Fibroblast of upper back skin (primary cell): ENCODE data around the gene ACSL3.

Experiments
- DNase-seq: peaks from one replicate; pipeline ENCODE4 v3.0.0-alpha.2; 2013

Gene ACSL3

GRCh38 chr2:222944552-222944951 lies 83.7 kb downstream of the ACSL3 start:
- peak; percentile 46 for DNase-seq

GRCh38 chr2:222944971-222945740 lies 84.3 kb downstream of the ACSL3 start:
- no peak for DNase-seq

DNA sequence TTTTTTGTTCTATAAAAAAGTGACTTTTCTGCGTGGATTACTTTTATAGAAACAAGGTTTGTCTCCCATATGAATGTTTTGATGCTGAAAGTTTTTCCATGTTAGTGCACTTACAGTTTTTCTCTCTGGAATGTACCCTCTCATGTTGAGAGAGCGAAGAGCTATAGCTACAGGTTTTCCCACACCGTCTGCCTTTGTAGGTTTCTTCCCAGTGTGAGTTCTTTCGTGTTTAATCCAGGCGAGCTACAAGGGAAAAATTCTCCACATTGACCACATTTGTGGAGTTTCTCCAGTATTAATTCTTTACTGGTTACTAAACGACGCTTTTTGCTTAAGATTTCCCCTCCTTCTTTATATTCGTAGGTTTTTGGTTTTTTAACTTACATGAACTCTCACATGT lies 85.1 kb downstream of the ACSL3 start:
- peak; percentile 50 for DNase-seq

DNA sequence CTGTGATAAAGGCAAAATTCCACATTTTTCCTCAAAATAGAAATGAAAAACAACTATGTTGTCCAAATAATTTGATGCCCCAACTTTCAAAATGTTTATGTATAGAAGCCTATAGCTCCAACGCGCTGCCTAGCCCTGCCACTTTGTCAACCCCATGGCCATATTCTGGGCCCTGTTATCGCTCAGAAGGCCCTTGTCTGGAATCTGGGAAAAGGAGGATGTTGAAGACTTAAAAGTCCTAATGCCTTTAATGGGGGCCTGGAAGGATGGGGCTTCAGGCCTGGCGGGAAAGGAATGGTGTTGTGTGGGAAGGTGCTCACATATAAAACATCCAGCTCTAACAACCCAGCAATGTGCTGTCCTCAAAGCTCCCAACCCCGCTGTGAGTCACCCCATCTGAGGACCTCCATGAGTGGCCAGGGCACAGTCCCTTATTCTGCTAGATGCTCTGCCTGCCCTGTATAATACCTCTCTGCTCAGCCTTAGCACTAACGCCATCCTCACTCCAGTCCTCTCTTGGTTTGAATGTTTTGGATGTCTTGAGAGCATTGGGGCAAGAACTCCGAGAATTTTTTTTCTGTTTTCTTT lies 86.0 kb downstream of the ACSL3 start:
- no peak for DNase-seq

DNA sequence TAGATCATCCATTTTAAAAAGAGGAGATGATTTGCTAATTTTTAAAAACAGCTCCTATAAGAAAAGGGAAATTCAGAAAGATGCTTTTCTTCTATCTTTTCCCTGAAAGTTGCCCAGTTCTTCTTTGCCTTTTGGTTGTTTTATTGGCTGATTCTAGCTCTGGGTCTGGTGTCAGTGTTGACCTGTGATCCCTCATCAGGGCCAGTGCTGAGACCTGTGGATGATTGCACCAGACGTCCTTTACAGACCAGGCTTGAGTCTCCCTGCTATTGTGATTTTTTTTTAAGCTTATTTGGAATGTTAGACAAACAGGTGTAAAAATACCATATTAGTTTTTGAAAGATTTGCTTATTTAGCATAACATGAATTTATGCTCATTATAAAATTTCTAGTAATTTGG lies 88.2 kb downstream of the ACSL3 start:
- DNase-seq = no peak

DNA sequence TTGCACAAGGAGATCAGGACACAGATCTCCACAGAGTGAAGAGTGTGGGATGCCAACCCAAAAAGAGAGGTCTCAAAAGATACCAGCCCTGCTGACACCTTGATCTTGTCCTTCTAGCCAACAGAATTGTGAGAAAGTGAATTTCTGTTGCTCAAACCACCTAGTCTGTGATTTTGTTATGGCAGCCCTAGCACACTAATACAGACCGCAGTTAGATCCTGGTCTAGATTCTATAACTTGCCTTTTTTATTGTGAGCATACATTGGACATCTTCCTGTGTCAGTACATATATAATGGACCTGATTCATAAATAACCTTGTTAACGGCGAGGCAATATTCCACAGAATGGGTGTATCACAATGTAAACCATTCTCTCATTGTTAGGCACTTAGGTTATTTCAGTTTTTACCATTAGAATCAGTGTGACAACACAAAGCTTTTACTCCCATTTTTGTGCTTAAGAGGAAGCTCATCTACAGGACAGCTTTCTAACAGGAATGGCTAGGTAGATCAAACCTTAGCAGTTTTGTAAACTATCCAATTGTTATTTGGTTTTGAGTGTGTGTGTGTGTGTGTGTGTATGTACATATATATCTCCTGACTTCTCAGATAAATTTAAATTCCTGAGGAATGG lies 89.0 kb downstream of the ACSL3 start:
- DNase-seq = no peak

GRCh38 chr2:222950638-222951285 lies 89.9 kb downstream of the ACSL3 start:
- peak; percentile 90 for DNase-seq

- DNase-seq = no peak
These were observed 91.4 kb downstream of the ACSL3 start for GRCh38 chr2:222952204-222952603.

- DNase-seq = no peak
These were observed 94.2 kb downstream of the ACSL3 start for GRCh38 chr2:222955008-222955407.

GRCh38 chr2:222959358-222959757 lies 98.5 kb downstream of the ACSL3 start:
- peak; percentile 94 for DNase-seq

DNA sequence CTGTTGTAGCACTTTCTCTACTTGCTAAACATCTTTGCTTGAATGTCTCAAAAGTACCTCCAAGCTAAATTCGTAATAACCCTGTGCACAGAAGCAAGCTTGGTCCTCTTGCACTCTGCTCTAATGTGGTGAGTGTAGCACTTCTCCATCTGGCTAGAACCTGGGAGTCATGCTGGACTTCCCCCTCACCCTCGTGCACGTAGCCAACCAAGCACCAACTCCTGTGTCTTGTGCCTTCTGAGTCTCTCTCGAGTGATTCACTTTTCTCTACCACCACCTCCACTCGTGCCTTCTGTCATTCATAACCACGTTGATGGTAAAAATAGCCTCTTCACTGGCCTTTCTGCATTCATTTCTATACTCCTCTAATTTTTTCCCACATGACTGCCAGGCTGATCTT lies 99.3 kb downstream of the ACSL3 start:
- DNase-seq = peak; percentile 67

DNA sequence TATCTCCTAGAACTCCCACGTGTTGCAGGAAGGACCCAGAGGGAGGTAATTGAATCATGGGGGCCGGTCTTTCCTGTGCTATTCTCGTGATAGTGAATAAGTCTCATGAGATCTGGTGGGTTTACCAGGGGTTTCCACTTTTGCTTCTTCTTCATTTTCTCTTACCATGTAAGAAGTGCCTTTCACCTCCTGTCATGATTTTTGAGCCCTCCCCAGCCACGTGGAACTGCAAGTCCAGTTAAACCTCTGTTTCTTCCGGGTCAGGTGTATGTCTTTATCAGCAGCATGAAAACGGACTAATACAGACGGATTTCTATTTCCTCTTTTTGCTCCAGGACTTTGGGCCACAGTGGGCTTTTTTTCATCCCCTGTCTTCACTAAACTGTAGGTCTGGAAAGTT lies 102.8 kb downstream of the ACSL3 start:
- no peak for DNase-seq

GRCh38 chr2:222964376-222965031 lies 103.7 kb downstream of the ACSL3 start:
- no peak for DNase-seq

DNA sequence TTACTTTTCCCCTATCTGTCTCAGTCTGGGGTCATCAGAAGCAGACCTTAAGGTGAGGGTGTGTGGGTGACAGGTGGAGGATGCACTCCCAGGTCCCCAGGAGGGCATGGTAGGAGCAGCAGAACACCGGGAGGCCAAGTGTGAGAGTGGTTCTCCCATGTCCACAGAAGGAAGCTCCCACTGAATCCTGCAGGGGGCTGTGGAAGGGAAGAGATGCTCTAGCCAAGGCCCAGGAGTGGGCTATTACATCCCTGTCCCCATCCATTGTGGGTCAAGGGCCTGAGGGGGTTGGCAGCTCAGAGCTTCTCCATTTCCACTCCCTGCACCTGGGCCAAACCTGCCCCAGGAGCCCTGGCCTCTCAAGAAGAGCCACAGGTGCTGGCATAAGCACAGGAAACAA lies 104.7 kb downstream of the ACSL3 start:
- no peak for DNase-seq

- no peak for DNase-seq
These were observed 107.8 kb downstream of the ACSL3 start for GRCh38 chr2:222968550-222969155.

GRCh38 chr2:222969491-222969890 lies 108.7 kb downstream of the ACSL3 start:
- DNase-seq = peak; percentile 65

DNA sequence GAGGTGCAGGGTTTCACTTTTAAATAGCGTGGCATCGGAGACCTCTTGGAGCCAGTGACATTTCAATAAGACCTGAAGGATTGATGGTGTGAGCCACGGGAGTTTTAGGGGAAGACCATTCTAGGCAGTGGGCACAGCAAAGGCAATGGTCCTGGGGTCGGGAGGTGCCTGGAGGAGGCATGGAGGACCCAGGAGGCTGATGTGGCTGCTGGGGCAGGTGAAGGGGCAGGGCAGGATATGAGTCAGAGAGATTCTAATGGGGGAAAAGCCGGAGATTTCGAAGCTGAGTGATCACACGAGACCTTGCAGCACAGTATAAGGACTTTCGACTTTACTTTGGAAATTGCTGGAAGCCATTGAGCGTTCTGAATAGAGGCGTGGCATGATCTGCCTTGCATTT lies 111.6 kb downstream of the ACSL3 start:
- DNase-seq = no peak

DNA sequence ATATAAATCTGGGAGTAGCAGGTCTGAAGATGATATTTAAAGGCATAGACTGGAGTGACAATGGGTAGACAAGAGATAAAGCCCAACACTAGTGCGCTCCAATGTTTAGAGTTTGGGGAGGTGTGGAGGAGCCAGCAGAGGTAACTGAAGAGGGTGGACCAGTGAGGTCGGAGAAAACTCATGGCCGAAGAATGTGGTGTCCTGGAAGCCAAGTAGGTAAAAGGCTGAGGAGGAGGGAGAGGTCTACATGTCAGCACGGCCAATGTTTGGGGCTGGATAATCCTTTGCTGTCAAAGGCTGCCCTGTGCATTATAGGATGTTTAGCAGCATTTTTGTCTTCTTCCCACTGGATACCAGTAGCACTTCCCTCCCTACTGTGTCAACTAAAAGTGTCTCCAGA lies 112.4 kb downstream of the ACSL3 start:
- no peak for DNase-seq

DNA sequence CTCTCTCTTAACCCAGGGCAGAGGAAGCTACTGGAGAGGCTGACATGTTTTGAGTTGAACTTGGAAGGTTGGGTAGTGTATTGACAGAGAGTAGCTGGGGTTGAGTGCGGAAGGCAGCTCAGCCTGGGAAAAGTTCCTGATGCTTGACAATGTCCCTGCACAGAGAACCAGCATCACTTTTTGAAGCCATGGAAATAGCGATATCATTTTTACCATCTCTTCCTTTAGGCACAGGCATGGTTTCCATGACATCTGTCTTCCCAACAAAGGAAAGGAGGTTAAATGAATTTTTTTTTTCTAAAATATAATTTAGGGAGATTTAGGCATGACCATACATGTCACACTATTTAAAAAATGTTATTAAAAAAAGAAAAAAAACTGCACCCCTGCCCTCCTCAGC lies 112.9 kb downstream of the ACSL3 start:
- DNase-seq = no peak

- no peak for DNase-seq
These were observed 115.8 kb downstream of the ACSL3 start for GRCh38 chr2:222976521-222977061.

DNA sequence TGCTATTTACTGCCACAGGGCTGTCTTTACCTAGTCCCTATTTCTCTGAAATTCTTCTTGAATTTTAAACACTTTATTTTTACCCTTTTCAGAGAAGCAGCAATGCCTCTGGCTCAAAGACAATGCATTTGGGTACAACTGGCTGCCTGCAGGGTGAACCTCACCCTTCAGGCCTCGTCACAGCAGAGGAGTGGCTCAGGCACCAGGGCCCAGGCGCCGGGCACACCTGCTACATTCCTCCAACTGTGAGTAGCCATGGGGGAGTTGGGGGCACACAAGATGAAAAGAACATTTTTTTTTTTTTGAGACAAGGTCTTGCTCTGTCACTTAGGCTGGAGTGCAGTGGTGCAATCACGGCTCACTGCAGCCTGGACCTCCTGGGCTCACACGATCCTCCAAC lies 116.3 kb downstream of the ACSL3 start:
- no peak for DNase-seq

DNA sequence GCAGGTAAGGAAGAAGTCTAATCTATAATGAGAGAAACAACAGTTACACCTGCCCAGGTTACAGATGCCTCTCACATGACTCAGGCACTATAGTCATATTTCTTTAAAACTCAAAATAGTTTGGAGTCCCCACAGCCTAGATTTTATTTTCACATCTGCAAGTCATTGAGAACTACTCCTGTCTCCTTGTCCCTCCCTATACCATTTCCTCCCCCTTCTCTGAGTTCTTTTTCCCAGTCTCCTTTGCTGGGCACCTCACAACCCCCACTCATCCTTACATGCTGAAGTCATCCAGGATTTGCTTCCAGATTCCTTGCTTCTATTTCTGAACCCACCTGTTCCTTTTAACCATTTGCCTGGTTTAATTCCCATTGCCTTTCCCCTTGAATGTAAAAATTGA lies 118.0 kb downstream of the ACSL3 start:
- peak; percentile 49 for DNase-seq

GRCh38 chr2:222979484-222979883 lies 118.6 kb downstream of the ACSL3 start:
- DNase-seq = no peak
